ENCODE data around the gene SHROOM2.

SHROOM2 gene

DNA sequence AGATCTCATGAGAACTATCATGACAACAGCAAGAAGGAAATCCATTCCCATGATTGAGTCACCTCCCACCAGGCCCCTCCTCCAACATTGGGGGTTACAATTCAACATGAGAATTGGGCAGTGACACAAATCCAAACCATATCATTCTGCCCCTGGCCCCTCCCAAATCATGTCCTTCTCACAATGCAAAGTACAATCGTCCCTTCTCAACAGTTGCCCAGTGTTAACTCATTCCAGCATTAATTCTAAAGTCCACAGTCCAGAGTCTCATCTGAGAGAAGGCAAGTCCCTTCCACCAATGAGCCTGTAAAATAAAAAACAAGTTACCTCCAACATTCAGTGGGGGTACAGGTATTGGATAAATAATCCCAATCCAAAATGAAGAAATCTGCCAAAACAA, 166.1 kb downstream of the SHROOM2 start:
- DNase-seq = no peak

DNA sequence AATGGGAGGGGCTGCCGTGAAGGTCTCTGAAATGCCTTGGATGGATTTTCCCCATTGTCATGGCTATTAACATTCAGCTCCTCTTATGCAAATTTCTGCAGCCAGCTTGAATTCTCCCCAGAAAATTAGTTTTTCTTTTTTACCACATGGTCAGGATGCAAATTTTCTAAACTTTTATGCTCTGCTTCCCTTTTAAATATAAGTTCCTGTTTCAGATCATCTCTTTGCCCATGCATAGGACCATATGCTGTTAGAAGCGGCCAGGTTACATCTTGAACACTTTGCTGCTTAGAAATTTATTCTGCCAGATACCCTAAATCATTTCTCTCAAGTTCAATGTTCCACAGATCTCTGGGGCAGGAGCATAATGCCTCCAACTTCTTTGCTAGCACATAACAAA, 167.2 kb downstream of the SHROOM2 start:
- no peak for DNase-seq

DNA sequence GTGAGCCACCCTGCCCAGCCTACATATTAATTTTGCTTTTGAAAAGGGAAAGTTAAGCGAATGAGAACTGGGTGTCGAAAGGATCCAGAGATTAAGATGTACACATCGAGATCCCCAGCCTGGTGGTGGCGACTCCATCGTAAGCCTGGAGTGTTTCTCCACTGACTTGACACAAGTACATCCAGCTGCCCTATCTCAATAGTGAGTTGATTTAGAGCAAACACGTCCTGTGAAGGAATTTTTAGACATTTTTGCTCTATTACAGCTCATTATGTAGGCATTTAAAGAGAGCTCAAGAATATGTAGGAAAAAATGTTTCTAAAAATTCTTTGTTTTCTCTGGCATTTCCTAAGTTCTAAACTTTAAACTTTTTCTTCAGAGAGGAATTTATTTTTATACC, 169.3 kb downstream of the SHROOM2 start:
- no peak for DNase-seq

DNA sequence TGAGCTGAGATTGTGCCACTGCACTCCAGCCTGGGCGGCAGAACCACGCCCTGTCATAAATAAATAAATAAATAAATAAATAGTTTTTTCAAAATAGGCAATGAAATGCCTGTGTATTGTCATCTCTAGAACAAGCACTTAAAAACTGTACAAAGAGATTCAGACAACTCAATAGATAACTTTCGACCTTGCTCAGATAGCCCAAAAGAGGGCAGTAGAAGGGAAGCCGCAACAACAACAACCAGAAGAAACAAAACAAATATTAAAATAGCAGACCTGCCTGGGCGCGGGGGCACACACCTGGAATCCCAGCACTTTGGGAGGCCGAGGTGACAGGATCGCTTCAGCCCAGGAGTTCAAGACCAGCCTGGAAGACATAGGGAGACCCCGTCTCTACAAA, 171.5 kb downstream of the SHROOM2 start:
- no peak for DNase-seq

DNA sequence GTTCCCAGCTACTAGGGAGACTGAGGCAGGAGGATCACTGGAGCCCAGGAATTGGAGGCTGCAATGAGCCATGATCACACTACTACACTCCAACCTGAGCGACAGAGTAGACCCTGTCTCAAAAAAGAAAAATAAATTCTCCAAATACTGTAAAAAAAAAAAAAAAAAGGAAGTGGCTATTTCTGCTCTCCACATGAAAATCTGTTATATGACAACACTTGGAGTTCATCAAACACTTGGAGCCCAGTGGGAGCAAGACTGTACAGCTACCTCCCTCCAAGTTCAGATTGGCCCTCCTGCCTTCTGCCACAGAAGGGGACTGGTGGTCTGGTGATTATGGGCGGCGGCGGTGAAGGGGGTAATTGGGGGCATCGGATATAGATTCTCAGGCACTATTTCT, 172.0 kb downstream of the SHROOM2 start:
- no peak for DNase-seq

DNA sequence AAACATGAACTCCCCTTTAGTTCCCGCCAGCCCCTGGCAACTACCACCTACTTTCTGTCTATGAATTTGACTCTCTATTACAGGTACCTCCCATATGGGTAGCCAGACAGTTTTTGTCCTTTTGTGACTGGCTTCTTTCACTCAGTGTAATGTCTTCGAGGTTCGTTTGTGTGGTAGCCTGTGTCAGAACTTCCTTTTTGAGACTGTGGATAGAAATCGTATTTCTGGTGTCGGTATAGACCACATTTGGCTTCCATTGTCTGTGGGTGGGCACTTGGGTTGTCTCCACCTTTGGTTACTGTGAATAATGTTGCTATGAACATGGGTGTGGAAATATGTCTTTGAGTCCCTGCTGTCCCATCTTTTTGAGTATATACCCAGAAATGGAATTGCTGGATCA, 175.5 kb downstream of the SHROOM2 start:
- DNase-seq = no peak

DNA sequence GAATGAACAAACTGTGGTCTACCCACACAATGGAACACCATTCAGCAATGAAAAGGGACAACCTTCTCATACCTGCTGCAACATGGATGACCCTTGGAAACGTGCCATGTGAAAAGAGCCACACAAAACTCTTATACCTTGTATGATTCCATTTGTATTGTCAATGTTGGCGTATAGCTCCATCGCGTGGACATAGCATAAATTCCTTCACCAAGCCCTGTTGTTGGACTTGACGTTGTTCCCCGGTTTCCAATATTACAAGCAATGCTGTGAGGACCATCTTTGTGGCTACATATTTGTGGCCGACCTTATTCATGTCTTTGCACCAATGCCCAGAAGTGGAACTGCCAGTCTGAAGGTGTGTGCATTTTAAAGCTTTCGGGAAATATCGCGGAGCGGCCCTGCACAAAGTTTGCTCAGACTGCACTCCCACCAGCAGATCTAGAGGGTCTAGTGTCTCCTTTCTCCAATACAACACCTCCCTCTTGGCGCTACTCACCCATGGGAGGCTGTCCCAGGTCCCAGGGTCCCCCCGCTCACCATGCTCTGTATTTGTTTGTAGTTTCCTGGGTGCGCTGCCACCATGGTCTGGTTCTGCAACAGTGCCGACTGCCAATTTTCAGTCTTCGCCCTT, 180.7 kb downstream of the SHROOM2 start, which contains the start of gene CLDN34:
CLDN34 (plus strand) TSS at position 584 of the 634 bp plus-strand sequence; CDS start at position 584, 0 bp downstream.
- no peak for DNase-seq

DNA sequence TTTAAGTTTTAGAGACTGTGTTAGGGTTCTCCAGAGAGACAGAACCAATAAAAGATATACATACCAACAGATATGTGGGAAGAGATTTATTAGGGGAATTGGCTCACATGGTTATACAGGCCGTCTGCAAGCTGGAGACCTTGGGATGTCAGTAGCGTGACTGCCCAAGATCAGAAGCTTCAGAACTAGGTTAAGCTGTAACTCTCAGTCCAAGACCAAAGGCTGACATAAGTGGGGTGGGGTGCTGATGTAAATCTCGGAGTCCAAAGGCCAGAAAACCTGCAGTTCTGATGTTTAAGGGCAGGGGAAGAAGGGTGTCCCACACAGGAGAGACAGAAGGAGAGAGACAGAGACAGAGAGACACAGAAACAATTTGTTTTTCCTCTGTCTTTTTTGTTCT, 191.4 kb downstream of the SHROOM2 start:
- DNase-seq = no peak

DNA sequence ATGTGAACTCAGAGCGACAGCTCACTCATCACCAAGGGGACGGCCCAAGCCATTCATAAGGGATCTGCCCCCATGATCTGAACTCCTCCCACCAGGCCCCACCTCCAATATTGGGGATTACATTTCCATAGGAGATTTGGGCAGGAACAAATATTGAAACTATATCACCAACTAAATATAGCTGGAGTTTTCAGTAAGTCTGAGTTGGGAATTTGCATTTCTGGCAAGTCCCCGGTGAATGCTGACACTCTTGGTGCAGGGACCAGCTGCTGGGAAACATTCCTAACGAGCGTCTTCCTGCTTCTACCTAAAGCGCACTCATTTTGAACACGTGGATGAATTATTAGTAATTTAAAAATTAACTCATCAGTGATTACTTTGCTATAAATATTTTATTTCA, 194.2 kb downstream of the SHROOM2 start:
- DNase-seq = no peak

DNA sequence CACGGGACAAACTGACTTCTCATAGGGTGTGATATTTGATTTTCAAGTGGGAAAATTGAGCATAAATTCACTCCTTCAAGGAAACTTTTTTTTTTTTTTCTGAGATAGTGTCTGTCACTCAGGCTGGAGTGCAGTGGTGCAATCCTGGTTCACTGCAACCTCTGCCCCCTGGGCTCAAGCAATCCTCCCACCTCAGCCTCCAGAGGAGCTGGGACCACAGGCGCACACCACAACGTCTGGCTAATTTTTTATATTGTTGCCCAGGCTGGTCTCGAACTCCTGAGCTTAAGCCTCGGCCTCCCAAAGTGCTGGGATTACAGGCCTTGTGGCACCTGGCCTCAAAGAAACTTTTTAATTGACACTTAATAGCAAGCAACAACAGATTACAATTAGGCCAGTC, 194.7 kb downstream of the SHROOM2 start:
- no peak for DNase-seq

DNA sequence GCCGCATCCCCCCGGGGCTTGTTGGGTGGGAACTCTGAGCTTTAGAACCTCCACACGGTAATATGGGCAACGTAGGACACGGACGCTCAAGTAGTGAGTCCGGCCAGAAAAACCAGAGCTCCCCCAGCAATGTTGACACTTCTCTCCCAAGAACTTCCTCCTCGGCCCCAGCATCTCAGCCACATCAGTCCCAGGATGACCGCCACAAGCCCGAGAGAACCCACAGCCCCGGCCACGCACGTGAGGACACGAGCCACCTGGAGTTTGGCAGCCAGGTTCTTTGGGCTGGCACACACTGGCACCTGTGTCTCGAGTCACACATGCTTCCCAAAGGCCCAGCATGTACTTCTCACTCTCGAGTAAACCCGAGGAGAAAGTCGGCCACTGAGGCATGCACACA, 197.2 kb downstream of the SHROOM2 start:
- DNase-seq = no peak

DNA sequence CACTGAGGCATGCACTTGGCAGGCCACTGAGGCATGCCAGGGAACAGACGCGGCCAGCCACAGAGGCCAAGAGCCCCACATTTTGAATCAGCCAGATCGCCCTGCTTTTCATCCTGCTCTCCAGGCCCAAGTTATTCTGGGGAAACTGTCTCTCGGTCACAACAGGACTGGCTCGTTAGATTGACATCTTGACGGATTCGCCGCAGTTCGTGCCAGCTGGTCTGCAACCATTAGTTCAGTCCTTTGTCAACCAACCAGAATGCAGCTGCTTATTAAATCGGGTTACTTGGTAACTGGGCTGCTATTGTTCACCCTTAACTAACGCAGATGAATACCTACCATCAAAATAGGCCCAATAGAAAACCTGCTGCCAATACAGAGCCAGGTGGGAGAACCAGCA, 197.6 kb downstream of the SHROOM2 start:
- DNase-seq = no peak

DNA sequence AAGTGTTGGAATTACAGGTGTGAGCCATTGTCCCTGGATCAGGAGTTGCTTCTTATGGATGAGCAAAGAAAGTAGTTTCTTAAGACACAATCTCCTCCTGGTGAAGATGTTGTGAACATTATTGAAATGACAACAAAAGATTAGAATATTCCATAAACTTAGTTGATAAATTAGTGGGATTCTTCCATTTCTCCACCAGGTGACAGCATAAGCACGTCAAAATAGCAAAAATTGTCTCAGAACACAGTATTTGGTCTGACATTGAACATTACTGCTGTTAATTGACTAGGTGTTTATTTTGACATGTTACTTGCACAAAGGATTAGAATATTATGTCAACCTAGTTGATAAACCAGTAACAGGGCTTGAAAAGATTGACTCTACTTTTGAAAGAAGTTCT, 202.5 kb downstream of the SHROOM2 start:
- DNase-seq = no peak

DNA sequence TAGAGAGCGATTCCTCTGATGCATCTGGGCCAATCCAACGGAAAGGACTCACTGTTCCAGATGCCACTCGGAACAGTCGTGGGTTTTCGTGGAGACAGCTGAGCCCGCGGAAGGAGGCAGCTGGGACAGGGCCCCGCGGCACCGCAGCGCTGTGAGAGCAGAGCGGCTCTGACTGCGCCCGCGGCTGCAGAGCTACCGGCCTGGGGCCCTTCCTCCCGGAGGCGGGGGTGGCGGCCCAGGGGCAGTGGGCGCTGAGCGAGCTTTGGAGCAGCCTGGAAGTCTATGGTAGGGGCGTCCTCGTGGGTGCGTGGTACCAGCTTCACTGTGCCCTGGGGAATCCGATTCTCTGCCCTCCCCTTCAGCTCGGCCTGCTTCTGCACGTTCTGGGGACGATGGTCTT, 205.8 kb downstream of the SHROOM2 start:
- DNase-seq = no peak

DNA sequence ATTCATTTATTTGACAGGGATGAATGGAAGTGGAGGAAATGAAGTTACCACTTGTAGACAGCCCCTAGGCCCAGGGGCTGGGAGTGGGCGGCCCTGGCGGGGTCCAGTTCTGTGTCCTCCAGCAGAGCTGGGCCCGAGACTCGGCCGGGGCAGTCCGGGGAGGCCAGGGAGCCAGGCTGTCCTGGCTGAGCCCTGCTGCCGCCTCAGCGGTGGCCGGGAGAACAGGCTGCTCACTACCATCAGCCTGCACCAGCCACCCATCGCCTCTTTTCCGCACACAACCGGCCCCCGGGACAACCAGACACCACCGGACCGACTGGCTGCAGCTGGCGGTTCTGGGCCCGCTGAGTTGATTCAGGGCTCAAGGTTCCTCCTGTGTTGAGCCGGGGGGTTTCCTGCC, 206.5 kb downstream of the SHROOM2 start:
- no peak for DNase-seq

DNA sequence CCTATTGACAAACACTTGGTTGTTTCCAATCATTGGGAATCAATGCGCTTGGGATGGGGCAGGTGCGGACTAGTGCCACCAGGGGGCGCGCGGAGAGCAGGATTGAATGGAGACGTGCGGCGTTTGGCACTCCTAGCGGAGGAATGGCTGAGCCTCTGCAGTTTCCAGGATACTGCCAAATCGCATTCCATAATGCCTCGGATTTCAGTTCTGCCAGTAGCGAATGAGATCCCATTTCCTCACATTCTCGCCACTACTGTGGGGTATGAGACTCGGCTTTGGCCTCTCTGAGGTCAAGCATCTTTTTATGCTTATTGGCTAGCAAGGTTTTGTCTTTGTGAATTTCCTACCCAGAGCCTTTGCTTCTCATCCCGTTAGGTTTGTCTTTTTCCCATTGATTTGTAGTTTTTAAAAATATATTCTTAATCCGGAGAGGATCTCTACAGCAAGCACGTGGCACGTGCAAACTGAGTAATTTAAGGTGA, 209.7 kb downstream of the SHROOM2 start:
- DNase-seq = peak; percentile 54 to 65

DNA sequence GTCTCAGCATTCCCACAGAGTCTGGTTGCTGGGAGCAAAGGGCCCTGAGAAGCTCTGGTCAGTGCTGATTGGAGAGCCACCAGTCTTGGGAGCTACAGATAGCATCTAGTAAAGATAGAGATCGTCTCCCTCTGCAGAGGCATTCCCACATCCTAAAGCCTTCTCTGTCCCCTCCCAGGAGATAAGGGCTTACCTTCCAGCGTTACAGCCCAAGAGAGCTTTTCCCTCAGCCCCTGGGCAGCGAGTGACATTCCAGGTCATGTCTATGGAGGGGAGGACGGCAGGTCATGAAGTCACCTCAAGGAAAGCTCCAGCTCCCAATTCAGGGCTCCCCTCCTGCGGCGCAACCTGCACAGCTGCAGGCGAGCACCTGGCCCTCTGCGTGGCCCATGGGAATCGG, 210.8 kb downstream of the SHROOM2 start:
- no peak for DNase-seq

DNA sequence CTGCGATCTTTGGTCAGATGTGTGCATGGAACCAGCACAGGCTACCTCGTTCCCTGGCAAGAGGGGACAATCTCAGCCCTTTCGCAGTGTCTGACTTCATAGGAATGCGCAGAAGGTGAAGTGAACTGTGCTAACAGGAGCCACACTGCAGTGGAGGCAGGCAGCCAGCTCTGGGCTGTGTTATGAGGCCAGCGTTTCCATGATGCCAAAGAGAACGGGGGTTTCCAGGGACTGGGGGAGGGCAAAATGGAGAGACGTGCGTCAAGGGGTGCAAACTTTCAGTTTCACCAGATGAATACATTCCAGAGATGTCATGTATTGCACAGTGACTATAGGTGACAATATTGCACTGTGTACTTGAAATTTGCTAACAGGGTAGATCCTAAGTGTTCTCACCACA, 211.3 kb downstream of the SHROOM2 start:
- no peak for DNase-seq

Data from hippocampal formation (tissue), 2 donors.